Type B pancreatic cell (in vitro differentiated cells): Measurements from ENCODE around the gene ARFRP1. TPM values are rescaled to one million over a fixed set of nuclear protein-coding genes. Genes with fewer than 3 reads are reported as not detected.

Experiments
- DNase-seq: peaks from one replicate; pipeline ENCODE4 v3.0.0; 2021; ENCODE audit warnings: mixed read lengths; ENCODE audit not compliant: unreplicated experiment; ENCODE audit errors: extremely low spot score
- H3K27ac Mint-ChIP-seq: 2 replicates; pipeline ENCODE4 v1.8.0; 2021; ENCODE audit warnings: mild to moderate bottlenecking, mixed read lengths
- H3K27me3 Mint-ChIP-seq: 2 replicates; pipeline ENCODE4 v1.8.0; 2021; ENCODE audit warnings: mixed read lengths
- H3K36me3 Mint-ChIP-seq: 2 replicates; pipeline ENCODE4 v1.8.0; 2021; ENCODE audit warnings: mixed read lengths
- H3K4me1 Mint-ChIP-seq: one replicate; pipeline ENCODE4 v1.8.0; 2021; ENCODE audit warnings: mixed read lengths; ENCODE audit not compliant: unreplicated experiment
- H3K4me3 Mint-ChIP-seq: 2 replicates; pipeline ENCODE4 v1.8.0; 2021; ENCODE audit warnings: mild to moderate bottlenecking, mixed read lengths
- H3K9me3 Mint-ChIP-seq: 2 replicates; pipeline ENCODE4 v1.8.0; 2021; ENCODE audit warnings: mixed read lengths
- CTCF ChIP-seq: fragments of 200-600 bp; sonication (generic); conservative IDR thresholded peaks from 2 replicates; pipeline ENCODE4 v1.5.0; 2021; ENCODE audit warnings: antibody characterized with exemption, mild to moderate bottlenecking
- total RNA-seq: library from RNA; stranded (reverse); gene quantifications from 2 replicates; pipeline ENCODE4 v1.2.1, GENCODE V29; 2021; ENCODE audit warnings: low replicate concordance

The ARFRP1 gene
- total RNA-seq, 1 donor from 2014 or later: 45.0 TPM

GRCh38 chr20:63680427-63680826 lies 27.3 kb downstream of the ARFRP1 start:
- Mint-ChIP-seq H3K4me1 (no peaks in the 10 kb centered on the region), H3K36me3 (no peaks in the 10 kb centered on the region), H3K4me3 (no peak overlapping the region), H3K27me3 (no peaks in the 10 kb centered on the region), H3K27ac (no peak overlapping the region), H3K9me3 (no peaks in the 10 kb centered on the region)
- DNase-seq: no peak
- no peak for TF ChIP-seq CTCF

- Mint-ChIP-seq H3K27me3 (no peaks in the 10 kb centered on the region), H3K27ac (no peak overlapping the region), H3K4me1 (no peaks in the 10 kb centered on the region), H3K4me3 (no peak overlapping the region), H3K9me3 (no peaks in the 10 kb centered on the region), H3K36me3 (no peaks in the 10 kb centered on the region)
- DNase-seq: no peak
- no peak for TF ChIP-seq CTCF
These were observed 27.9 kb downstream of the ARFRP1 start for GRCh38 chr20:63679799-63680305.

GRCh38 chr20:63678667-63679465 lies 28.9 kb downstream of the ARFRP1 start:
- no peaks in the 10 kb centered on the region for H3K9me3 Mint-ChIP-seq
- no peaks in the 10 kb centered on the region for H3K27me3 Mint-ChIP-seq
- H3K36me3 Mint-ChIP-seq: no peaks in the 10 kb centered on the region
- no peak for DNase-seq
- no peak overlapping the region for H3K27ac Mint-ChIP-seq
- H3K4me1 Mint-ChIP-seq: no peaks in the 10 kb centered on the region
- no peak overlapping the region for H3K4me3 Mint-ChIP-seq
- TF ChIP-seq CTCF: no peak

- H3K27me3 Mint-ChIP-seq: no peaks in the 10 kb centered on the region
- H3K9me3 Mint-ChIP-seq: no peaks in the 10 kb centered on the region
- no peak overlapping the region for H3K27ac Mint-ChIP-seq
- DNase-seq: no peak
- H3K4me1 Mint-ChIP-seq: no peaks in the 10 kb centered on the region
- no peak overlapping the region for H3K4me3 Mint-ChIP-seq
- no peak for TF ChIP-seq CTCF
- no peaks in the 10 kb centered on the region for H3K36me3 Mint-ChIP-seq
These were observed 29.7 kb downstream of the ARFRP1 start for GRCh38 chr20:63678071-63678470.

- no peaks in the 10 kb centered on the region for H3K36me3 Mint-ChIP-seq
- H3K27ac Mint-ChIP-seq: no peak overlapping the region
- no peak for DNase-seq
- no peak for TF ChIP-seq CTCF
- H3K9me3 Mint-ChIP-seq: no peaks in the 10 kb centered on the region
- H3K4me3 Mint-ChIP-seq: no peak overlapping the region
- no peaks in the 10 kb centered on the region for H3K27me3 Mint-ChIP-seq
- H3K4me1 Mint-ChIP-seq: no peaks in the 10 kb centered on the region
These were observed 32.0 kb downstream of the ARFRP1 start for GRCh38 chr20:63675681-63676368.
